Loucy (cell line): ENCODE results near the gene PIK3R5.

Experiments
- H2AFZ ChIP-seq: fragments of 200-600 bp; sonication (generic); 2 replicates; pipeline ENCODE4 v1.6.0; 2016; ENCODE audit warnings: antibody characterized with exemption, mild to moderate bottlenecking, low read length, moderate library complexity
- H3F3A ChIP-seq: fragments of 200-600 bp; 2 replicates; pipeline ENCODE4 v1.6.0; 2016; ENCODE audit warnings: antibody characterized with exemption, low read depth, mild to moderate bottlenecking
- H3K27me3 ChIP-seq: fragments of 200-600 bp; sonication (generic); 2 replicates; pipeline ENCODE4 v1.6.1; 2014; ENCODE audit warnings: low read length, mild to moderate bottlenecking; ENCODE audit not compliant: insufficient read depth, poor library complexity, severe bottlenecking
- H3K36me3 ChIP-seq: fragments of 200-600 bp; sonication (generic); 2 replicates; pipeline ENCODE4 v1.6.1; 2016; ENCODE audit warnings: low read length; ENCODE audit not compliant: insufficient read depth
- H3K4me1 ChIP-seq: fragments of 200-600 bp; sonication (generic); 2 replicates; pipeline ENCODE4 v1.5.1; 2014; ENCODE audit warnings: low read length, mild to moderate bottlenecking; ENCODE audit not compliant: insufficient read depth, poor library complexity, severe bottlenecking
- H3K4me2 ChIP-seq: fragments of 200-600 bp; sonication (generic); 2 replicates; pipeline ENCODE4 v1.6.0; 2014; ENCODE audit warnings: antibody characterized with exemption, low read length, low read depth, mild to moderate bottlenecking; ENCODE audit not compliant: poor library complexity, severe bottlenecking
- H3K4me3 ChIP-seq: fragments of 200-600 bp; sonication (generic); 2 replicates; pipeline ENCODE4 v1.5.1; 2014; ENCODE audit warnings: low read length, mild to moderate bottlenecking, mixed read lengths; ENCODE audit not compliant: poor library complexity, severe bottlenecking
- H3K79me2 ChIP-seq: fragments of 200-600 bp; sonication (generic); 2 replicates; pipeline ENCODE4 v1.6.1; 2014; ENCODE audit warnings: low read length; ENCODE audit not compliant: insufficient read depth
- H3K9ac ChIP-seq: fragments of 200-600 bp; sonication (generic); 2 replicates; pipeline ENCODE4 v1.6.0; 2014; ENCODE audit warnings: mild to moderate bottlenecking, low read depth, low read length, moderate library complexity; ENCODE audit not compliant: poor library complexity, severe bottlenecking
- H3K9me2 ChIP-seq: fragments of 200-600 bp; sonication (generic); replicated peaks from 2 replicates; pipeline ENCODE4 v1.6.1; 2016; ENCODE audit warnings: low read depth, low read length, mixed read lengths
- H3K9me3 ChIP-seq: fragments of 200-600 bp; sonication (generic); 2 replicates; pipeline ENCODE4 v1.6.1; 2014; ENCODE audit warnings: mild to moderate bottlenecking, antibody characterized with exemption, low read length, low read depth; ENCODE audit not compliant: insufficient read depth
- H4K20me1 ChIP-seq: fragments of 200-600 bp; sonication (generic); 2 replicates; pipeline ENCODE4 v1.6.0; 2014; ENCODE audit warnings: antibody characterized with exemption, low read length, mild to moderate bottlenecking; ENCODE audit not compliant: insufficient read depth, poor library complexity, severe bottlenecking
- CTCF ChIP-seq: fragments of 200-600 bp; sonication (generic); conservative IDR thresholded peaks from 2 replicates; pipeline ENCODE4 v1.5.1; 2014; ENCODE audit warnings: mild to moderate bottlenecking, antibody characterized with exemption, low read length
- EZH2phosphoT487 ChIP-seq: fragments of 200-600 bp; IDR thresholded peaks from 2 replicates; pipeline ENCODE4 v1.6.1; 2018; ENCODE audit warnings: antibody characterized with exemption, mild to moderate bottlenecking, moderate library complexity, borderline replicate concordance

Gene PIK3R5

DNA sequence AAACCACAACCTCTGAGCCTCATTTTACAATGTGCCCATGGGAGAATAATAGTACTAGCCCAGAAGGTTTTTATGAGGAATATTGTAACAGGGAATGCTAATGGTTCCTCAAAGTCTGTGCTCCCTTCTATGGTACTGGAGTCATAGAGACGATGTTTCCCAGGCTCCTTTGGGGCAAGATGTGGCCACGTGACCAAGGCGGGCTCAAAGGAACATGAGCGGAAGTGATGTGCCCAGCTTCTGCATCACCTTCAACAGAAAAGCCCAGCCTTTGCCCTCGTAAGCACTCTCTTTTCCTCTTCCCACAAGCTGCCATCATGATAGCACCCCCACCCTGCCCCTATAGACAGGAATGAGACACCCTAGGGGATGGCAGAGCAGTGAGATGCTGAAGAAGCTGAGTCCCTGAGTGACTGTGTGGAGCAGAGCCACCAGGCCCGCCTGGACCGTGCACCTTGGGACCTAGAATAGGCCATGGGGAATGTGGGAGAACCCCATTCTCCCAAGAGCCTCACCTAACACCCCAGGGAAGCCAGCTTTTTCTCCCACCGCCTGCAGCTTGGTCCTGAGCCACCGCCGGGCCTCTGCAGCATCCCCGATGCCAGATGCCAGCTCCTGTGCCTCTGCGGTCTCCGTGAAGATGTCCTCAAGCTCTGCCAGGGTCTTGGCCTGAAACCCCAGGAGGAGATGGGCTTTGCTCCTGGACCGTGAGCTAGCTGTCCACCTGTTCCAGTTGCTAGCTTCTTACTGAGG lies 75.9 kb downstream of the PIK3R5 start:
- no peak overlapping the region for H2AFZ ChIP-seq
- no peaks in the 10 kb centered on the region for H4K20me1 ChIP-seq
- H3K36me3 ChIP-seq, result peaks cover 12% of the 10 kb centered on the region; the same call in 1 of the 2 replicates
- TF ChIP-seq CTCF (no peak), EZH2phosphoT487 (no peak)
- no peaks in the 10 kb centered on the region for H3K27me3 ChIP-seq
- H3K9me3 ChIP-seq, result no peaks in the 10 kb centered on the region
- no peaks in the 10 kb centered on the region for H3K4me1 ChIP-seq
- no peaks in the 10 kb centered on the region for H3K79me2 ChIP-seq
- H3K9ac ChIP-seq, result no peak overlapping the region
- no peaks in the 10 kb centered on the region for H3K9me2 ChIP-seq
- no peaks in the 10 kb centered on the region for H3F3A ChIP-seq
- no peak overlapping the region for H3K4me3 ChIP-seq
- H3K4me2 ChIP-seq, result no peak overlapping the region

DNA sequence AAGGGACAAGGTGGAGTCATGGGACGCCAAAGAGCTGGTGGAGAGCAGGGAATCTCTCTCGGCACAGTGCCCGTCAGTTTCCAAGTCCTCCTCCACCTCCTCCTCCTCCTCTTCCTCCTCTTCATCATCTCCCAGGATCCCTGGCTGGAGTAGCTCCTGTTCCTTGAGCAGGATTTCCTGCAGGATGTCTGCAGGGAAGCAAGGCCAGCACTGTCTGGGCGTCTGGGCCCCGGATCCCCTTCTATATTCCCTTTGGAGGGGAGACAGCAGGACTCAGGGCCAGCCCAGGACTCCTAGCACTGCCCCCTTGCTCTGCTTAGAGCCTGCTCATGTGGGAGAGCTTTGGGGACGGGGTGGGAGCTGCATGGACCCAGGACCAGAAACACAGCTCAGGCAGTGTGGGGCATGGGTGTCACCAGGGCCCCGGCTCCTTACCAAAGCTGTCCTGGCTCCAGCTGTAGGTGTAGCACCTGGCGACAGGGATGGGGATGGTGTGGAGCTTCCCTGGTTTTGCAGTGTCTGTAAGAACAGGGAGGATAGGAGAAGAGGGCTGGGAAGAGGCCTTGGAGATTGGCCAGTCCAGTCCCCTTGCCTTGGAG lies 76.7 kb downstream of the PIK3R5 start:
- H3K9me2 ChIP-seq, result no peaks in the 10 kb centered on the region
- H2AFZ ChIP-seq, result no peak overlapping the region
- H3F3A ChIP-seq, result no peaks in the 10 kb centered on the region
- no peak overlapping the region for H3K4me2 ChIP-seq
- no peak for TF ChIP-seq CTCF
- no peak for TF ChIP-seq EZH2phosphoT487
- no peak overlapping the region for H3K4me3 ChIP-seq
- peaks cover 14% of the 10 kb centered on the region; the same call in 1 of the 2 replicates for H3K36me3 ChIP-seq
- H3K4me1 ChIP-seq, result no peaks in the 10 kb centered on the region
- H3K9me3 ChIP-seq, result no peaks in the 10 kb centered on the region
- no peaks in the 10 kb centered on the region for H4K20me1 ChIP-seq
- H3K27me3 ChIP-seq, result no peaks in the 10 kb centered on the region
- H3K79me2 ChIP-seq, result no peaks in the 10 kb centered on the region
- H3K9ac ChIP-seq, result no peak overlapping the region

- no peaks in the 10 kb centered on the region for H3K27me3 ChIP-seq
- H3K9me2 ChIP-seq, result no peaks in the 10 kb centered on the region
- H3K4me2 ChIP-seq, result no peak overlapping the region
- no peaks in the 10 kb centered on the region for H3K9me3 ChIP-seq
- peaks cover 14% of the 10 kb centered on the region; the same call in 1 of the 2 replicates for H3K36me3 ChIP-seq
- H3K4me3 ChIP-seq, result no peak overlapping the region
- H2AFZ ChIP-seq, result no peak overlapping the region
- no peaks in the 10 kb centered on the region for H3K4me1 ChIP-seq
- TF ChIP-seq EZH2phosphoT487 (no peak), CTCF (no peak)
- no peaks in the 10 kb centered on the region for H4K20me1 ChIP-seq
- no peaks in the 10 kb centered on the region for H3K79me2 ChIP-seq
- H3K9ac ChIP-seq, result no peak overlapping the region
- H3F3A ChIP-seq, result no peaks in the 10 kb centered on the region
Observed at GRCh38 chr17:8887834-8888703, 77.4 kb downstream of the PIK3R5 start.
